HG02852 (cell line): ENCODE measurements around the gene IAPP.
"Not testable (repeated sequence)": the region's sequence is repeated elsewhere in the genome, so short reads cannot be mapped to it uniquely, and the experiment has no call there.

Experiments used
- ATAC-seq: cut with Tn5 transposase; IDR thresholded peaks from one replicate; pipeline ENCODE4 v1.9.1; 2021; ENCODE audit warnings: mild to moderate bottlenecking, moderate library complexity; ENCODE audit not compliant: unreplicated experiment

The IAPP gene

GRCh38 chr12:21370845-21371449 lies 1.8 kb upstream of the IAPP start:
- ATAC-seq: no peak

- no peak for ATAC-seq
Measured at GRCh38 chr12:21379218-21379617, 6.5 kb downstream of the IAPP start.

GRCh38 chr12:21381320-21381719 lies 8.6 kb downstream of the IAPP start:
- not testable (repeated sequence) for ATAC-seq

GRCh38 chr12:21384261-21384660 lies 11.6 kb downstream of the IAPP start:
- ATAC-seq: no peak

GRCh38 chr12:21387174-21387573 lies 14.5 kb downstream of the IAPP start:
- no peak for ATAC-seq

GRCh38 chr12:21392384-21392783 lies 19.7 kb downstream of the IAPP start:
- no peak for ATAC-seq

- not testable (repeated sequence) for ATAC-seq
Measured at GRCh38 chr12:21394828-21395626, 22.3 kb downstream of the IAPP start.

GRCh38 chr12:21413369-21414277 lies 40.9 kb downstream of the IAPP start:
- ATAC-seq: no peak

GRCh38 chr12:21416511-21417121 lies 43.9 kb downstream of the IAPP start:
- ATAC-seq: no peak

- ATAC-seq: not testable (repeated sequence)
Measured at GRCh38 chr12:21418398-21418797, 45.7 kb downstream of the IAPP start.

- not testable (repeated sequence) for ATAC-seq
Measured at GRCh38 chr12:21419009-21419699, 46.5 kb downstream of the IAPP start.

GRCh38 chr12:21428241-21428640 lies 55.5 kb downstream of the IAPP start:
- ATAC-seq: no peak
